Adipose tissue (tissue), 3 donors: Measurements from ENCODE around the gene FLYWCH1. TPM values are rescaled to one million over a fixed set of nuclear protein-coding genes. Genes with fewer than 3 reads are reported as not detected.
"Not testable (repeated sequence)": the region's sequence is repeated elsewhere in the genome, so short reads cannot be mapped to it uniquely, and the experiment has no call there.

Experiments used
- H3K27ac ChIP-seq: one replicate; pipeline ENCODE4 v1.5.1; 2013; ENCODE audit warnings: low read depth, low read length
- WGBS, 3 donors: extraction: QIAGEN DNeasy Blood & Tissue Kit; methylation state at CpG; one replicate each; pipeline ENCODE4 v1.1.7; 2013; 5-methylcytosine and 5-hydroxymethylcytosine counted together
- polyA plus RNA-seq, 3 donors: library from polyadenylated mRNA; stranded (reverse); fragments of 200-250 nt; gene quantifications; one replicate each; pipeline ENCODE4 v1.2.3, GENCODE V29; 2013
- donor health status: healthy with polysubstance abuse.
- donor health status: Bipolar disorder and iron deficiency.
- donor health status: healthy.

FLYWCH1 gene
- polyA plus RNA-seq, 3 donors, result 8.8 to 23.7 (median 20.9) TPM

DNA sequence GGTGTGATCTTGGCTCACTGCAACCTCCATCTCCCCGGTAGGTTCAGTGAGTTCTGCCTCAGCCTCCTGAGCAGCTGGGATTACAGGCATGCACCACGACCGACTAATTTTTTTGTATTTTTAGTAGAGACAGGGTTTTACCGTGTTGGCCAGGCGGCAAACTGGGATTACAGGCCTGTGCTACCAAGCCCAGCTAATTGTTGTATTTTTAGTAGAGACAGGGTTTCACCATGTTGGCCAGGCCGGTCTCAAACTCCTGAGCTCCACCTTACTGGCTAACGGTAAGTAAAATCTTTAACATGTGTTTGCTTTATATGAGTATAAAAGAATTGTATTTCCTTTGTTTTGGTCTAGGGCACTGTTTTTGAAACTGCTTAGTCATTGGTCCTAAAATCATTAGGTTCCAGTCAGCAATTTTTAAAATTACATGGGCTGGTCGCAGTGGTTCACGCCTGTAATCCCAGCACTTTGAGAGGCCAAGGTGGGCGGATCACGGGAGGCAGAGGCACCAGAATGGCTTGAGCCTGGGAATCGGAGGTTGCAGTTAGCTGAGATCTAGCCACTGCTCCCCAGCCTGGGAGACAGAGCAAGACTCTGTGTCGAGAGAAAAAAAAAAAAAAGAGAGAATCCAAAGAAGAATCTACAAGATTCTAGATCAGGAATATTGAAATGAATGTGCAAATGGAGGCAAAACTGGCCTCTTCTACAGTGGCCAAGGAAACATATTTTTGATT, 3.6 kb downstream of the FLYWCH1 start:
- 85 to 97% (median 90%) methylated on average over 13 of the region's 13 CpGs for WGBS, 3 donors
- no peak overlapping the region for H3K27ac ChIP-seq

DNA sequence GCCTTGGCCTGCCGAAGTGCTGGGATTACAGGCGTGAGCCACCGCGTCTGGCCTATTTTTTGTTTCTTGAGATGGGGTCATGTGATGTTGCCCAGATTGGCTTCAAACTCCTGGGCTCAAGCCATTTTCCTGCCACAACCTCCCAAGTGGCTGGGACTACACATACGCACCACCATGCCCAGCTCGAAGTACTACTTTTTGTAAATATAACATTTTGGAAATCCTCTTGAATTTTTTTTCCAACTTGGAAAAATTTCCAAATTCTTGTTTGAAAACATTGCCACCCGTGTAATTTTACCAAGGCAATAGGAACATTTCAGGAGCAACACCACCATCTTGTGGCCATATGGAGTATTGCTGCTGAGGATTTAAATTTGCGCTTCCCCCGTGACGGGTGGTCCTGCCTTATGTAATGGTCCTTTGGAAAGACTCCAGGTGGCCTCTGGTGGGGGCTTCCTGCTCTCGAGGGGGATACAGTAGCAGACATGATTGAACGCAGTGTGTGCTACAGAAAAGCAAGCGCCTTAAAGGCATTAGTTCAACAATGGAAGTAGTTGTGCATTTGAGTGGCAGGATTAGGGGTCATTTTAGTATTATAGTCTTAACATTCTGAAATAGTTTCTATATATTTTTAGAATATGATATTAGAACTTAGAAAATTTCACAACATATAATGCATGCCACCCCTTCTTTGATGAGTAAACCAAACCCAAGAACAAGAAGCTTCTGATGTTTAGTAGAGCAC, 8.0 kb downstream of the FLYWCH1 start:
- H3K27ac ChIP-seq, result no peak overlapping the region
- 10 to 12% (median 11%) methylated on average over 13 of the region's 13 CpGs for WGBS, 3 donors

GRCh38 chr16:2923481-2923880, 11.8 kb downstream of the FLYWCH1 start:
- no peak overlapping the region for H3K27ac ChIP-seq
- 94 to 96% (median 95%) methylated on average over 14 of the region's 14 CpGs for WGBS, 3 donors

DNA sequence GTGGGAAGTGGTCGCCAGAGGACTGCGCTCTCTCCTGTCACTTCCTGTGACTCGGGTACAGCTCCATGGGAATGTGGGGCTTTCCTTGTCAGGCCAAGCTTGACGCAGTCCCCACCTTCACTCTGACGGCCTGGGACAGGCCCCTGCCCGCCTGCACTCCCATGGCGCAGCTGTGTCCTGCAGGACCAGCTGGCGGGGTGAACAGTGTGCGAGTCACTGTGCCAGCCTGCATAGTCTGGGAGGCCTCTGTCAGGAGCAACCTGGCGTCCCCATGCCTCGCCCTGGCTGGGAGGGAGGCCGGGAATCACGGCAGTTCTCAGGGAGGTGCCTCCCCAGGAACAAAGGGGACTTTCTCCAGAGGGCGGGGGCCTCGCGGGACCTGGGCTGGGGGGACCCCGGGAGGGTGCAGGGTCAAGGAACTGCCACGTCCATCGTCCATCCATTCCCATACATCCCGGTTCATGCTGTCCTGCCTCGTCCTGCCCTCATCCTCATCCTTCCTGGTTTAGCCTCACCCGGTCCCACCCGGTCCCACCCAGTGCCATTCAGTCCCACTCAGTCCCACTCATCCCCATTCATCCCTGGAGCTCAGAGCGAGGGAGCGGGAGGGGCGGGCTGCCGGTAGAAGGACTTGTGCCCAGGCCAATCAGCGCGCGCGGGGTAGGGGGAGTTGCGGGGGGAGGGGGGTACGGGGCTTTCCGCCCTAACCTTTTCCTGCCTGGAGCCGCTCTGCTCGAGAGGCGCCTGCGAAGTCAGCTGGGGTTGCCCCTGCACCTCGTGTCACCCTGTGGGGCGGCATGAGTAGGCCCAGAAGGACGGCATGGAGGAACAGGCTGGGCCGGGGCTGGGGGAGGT, 13.4 kb downstream of the FLYWCH1 start:
- WGBS, 3 donors, result 76 to 80% (median 76%) methylated on average over 41 to 42 of the region's 42 CpGs
- H3K27ac ChIP-seq, result no peak overlapping the region

- WGBS, 3 donors, result 65 to 78% (median 76%) methylated on average over 9 of the region's 9 CpGs
- H3K27ac ChIP-seq, result no peak overlapping the region
These were observed 14.4 kb downstream of the FLYWCH1 start for GRCh38 chr16:2925951-2926649.

DNA sequence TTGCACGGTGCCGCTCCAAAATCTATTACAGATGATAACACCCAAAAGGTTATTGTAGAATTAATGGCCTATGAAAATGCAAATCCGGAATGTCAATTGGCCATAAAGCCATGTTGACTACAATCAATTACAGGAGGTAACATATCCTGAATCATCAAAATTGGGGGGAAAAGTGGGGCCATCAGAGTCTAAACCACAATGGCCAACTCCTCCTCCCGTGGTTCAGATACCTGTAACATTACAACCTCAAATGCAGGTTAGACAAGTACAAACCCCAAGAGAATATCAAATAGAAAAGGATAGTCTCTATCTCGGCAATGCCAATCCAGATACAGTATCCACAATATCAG, 14.9 kb downstream of the FLYWCH1 start:
- 67 to 76% (median 73%) methylated on average over 5 of the region's 5 CpGs for WGBS, 3 donors
- H3K27ac ChIP-seq, result no peak overlapping the region

DNA sequence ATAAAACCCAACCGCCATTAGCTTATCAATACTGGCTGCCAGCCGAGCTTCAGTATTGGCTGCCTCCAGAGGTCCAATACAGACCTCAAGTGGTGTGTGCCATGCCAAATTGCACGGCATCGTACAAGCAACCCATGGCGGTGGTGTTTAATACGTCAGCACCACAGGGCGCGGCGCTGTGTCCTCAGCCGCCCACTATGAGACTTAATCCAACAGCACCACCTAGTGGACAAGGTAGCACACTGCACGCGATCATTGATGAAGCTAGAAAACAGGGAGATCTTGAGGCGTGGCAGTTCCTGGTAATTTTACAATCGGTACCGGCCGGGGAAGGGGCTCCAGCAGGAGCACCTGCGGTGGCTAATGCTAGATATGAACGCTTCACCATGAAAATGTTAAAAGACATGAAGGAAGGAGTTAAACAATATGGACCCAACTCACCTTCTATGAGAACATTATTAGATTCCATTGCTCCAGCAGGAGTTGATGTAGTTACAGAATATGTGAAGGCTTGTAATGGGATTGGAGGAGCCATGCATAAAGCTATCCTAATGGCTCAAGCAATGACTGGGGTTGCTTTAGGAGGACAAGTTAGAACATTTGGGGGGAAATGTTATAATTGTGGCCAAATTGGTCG, 15.4 kb downstream of the FLYWCH1 start:
- 6 to 8% (median 7%) methylated on average over 19 of the region's 19 CpGs for WGBS, 3 donors
- no peak overlapping the region for H3K27ac ChIP-seq

- 71 to 91% (median 90%) methylated on average over 4 of the region's 4 CpGs for WGBS, 3 donors
- H3K27ac ChIP-seq, result not testable (repeated sequence)
These were observed 16.4 kb downstream of the FLYWCH1 start for GRCh38 chr16:2928151-2928550.

DNA sequence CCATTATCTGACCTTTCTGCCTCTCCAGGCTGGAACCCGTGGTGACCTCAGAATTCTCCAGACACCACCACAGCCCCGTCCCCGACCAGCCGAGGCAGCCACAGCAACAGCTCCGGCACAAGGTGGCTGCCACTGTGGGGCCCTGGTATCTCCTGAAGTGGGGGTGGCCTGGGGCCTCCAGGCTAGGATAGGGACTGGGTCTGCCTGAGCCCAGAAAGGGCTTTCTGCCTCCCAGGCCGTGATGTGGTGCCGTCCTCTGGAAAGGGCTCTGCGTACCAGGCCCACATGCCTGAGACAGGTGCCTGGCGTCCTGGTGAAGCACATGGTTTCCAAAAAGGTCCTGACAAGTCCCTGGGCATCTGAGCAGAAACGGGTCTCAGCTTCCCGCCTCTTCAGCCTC, 17.1 kb downstream of the FLYWCH1 start:
- no peak overlapping the region for H3K27ac ChIP-seq
- 83 to 89% (median 85%) methylated on average over 11 of the region's 11 CpGs for WGBS, 3 donors

DNA sequence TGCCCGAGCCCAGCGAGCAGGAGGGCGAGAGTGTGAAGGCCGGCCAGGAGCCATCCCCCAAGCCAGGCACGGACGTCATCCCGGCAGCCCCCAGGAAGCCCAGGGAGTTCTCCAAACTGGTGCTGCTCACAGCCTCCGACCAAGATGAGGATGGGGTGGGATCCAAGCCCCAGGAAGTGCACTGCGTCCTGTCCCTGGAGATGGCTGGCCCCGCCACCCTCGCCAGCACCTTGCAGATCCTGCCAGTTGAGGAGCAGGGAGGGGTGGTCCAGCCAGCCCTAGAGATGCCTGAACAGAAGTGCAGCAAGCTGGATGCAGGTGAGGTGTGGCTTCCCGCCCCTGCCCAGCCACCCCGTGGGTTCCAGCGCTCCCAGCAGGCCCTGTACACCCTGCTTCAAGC, 18.0 kb downstream of the FLYWCH1 start:
- H3K27ac ChIP-seq, result no peak overlapping the region
- 89 to 90% (median 90%) methylated on average over 14 of the region's 14 CpGs for WGBS, 3 donors

DNA sequence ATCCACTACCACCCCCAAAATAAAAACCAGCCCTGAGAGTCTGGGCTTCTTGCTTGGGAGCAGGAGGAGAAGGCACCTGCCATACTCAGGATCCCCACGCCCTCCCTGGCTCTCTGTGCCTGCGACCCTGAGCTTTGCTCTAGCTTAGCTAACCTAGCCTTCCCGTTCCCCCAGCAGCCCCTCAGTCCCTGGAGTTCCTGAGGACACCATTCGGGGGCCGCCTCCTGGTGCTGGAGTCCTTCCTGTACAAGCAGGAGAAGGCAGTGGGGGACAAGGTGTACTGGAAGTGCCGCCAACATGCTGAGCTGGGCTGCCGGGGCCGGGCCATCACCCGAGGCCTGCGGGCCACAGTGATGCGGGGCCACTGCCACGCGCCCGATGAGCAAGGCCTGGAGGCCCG, 18.5 kb downstream of the FLYWCH1 start:
- H3K27ac ChIP-seq, result no peak overlapping the region
- WGBS, 3 donors, result 93 to 97% (median 93%) methylated on average over 15 of the region's 15 CpGs

- H3K27ac ChIP-seq, result not testable (repeated sequence)
- WGBS, 3 donors, result 91 to 95% (median 92%) methylated on average over 13 of the region's 13 CpGs
These were observed 19.6 kb downstream of the FLYWCH1 start for GRCh38 chr16:2931231-2931914.

- 92 to 93% (median 92%) methylated on average over 30 of the region's 30 CpGs for whole genome bisulfite sequencing, 3 donors
- no peak overlapping the region for H3K27ac ChIP-seq
These were observed 21.4 kb downstream of the FLYWCH1 start for GRCh38 chr16:2933136-2933535.

GRCh38 chr16:2933701-2934100, 22.0 kb downstream of the FLYWCH1 start:
- 90 to 93% (median 90%) methylated on average over 17 to 22 of the region's 22 CpGs for WGBS, 3 donors
- H3K27ac ChIP-seq, result no peak overlapping the region

DNA sequence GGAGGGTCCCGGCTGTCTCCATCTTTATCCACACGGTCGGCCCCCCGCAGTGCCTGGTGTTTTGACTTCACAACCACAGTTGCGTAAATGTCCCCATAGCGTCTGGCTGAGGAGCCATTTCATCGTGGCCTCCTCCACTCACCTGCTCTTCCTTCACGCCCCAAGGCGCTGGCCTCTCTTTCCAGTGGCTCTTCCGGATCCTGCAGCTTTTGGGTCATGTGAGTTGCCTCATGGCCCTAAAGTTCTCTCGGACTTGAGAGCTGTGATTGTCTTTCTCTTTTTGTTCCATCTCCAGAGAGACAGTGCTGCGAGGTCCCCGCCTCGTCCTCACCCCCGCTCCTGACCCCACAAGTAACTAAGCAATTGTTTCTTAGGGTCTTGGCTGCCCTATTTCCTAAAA, 22.7 kb downstream of the FLYWCH1 start:
- H3K27ac ChIP-seq, result no peak overlapping the region
- WGBS, 3 donors, result 85 to 91% (median 87%) methylated on average over 15 of the region's 15 CpGs

- no peak overlapping the region for H3K27ac ChIP-seq
- 90 to 97% (median 94%) methylated on average over 20 to 22 of the region's 22 CpGs for WGBS, 3 donors
These were observed 24.8 kb downstream of the FLYWCH1 start for GRCh38 chr16:2936436-2937011.

DNA sequence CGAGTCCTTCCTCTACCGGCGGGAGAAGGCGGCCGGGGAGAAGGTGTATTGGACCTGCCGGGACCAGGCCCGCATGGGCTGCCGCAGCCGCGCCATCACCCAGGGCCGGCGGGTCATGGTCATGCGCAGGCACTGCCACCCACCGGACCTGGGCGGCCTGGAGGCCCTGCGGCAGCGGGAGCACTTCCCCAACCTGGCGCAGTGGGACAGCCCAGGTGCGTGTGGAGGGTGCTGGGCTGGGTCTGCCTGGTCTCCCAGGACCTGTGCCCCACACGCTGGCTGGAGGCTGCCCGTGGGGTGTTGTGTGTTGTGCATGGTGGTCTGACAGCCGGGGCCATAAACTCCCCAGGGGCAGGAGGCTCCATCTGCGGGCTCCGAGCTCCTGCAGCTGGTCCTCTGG, 25.4 kb downstream of the FLYWCH1 start:
- WGBS, 3 donors, result 83 to 98% (median 85%) methylated on average over 18 to 24 of the region's 24 CpGs

More for the DNA sequence above, 25.4 kb downstream of the FLYWCH1 start:
- no peak overlapping the region for H3K27ac ChIP-seq
